CD14-positive monocyte (primary cell): ENCODE data around the gene OR2V1. TPM values are rescaled to one million over a fixed set of nuclear protein-coding genes. Genes with fewer than 3 reads are reported as not detected.

Experiments
- DNase-seq, 3 donors: peaks; one replicate each; pipeline ENCODE4 v3.0.0-alpha.2; 2011 to 2022
- H2AFZ ChIP-seq: 2 replicates; pipeline ENCODE4 v1.6.0; 2012; ENCODE audit warnings: mild to moderate bottlenecking, low read depth, low read length, inconsistent platforms; ENCODE audit not compliant: insufficient read depth, poor library complexity, severe bottlenecking
- H3K27ac ChIP-seq, 2 donors: 1 replicate in 1 of 2; 2 replicates in 1 of 2; pipeline ENCODE4 v1.5.1; 2012 to 2013; ENCODE audit warnings: low read length in 2 of 2, control low read depth in 1 of 2, inconsistent platforms in 1 of 2, low read depth in 1 of 2, mild to moderate bottlenecking in 1 of 2
- H3K27me3 ChIP-seq, 2 donors: one replicate each; pipeline versions ENCODE4 v1.6.0 to v1.6.1; 2011 to 2013; ENCODE audit warnings: low read length in 2 of 2; ENCODE audit not compliant: control insufficient read depth in 2 of 2, insufficient read depth in 2 of 2
- H3K36me3 ChIP-seq, 2 donors: replicated peaks in 1 of 2; 1 replicate in 1 of 2; 2 replicates in 1 of 2; pipeline versions ENCODE4 v1.5.1 to v1.6.1; 2012 to 2013; ENCODE audit warnings: low read length in 2 of 2, control low read depth in 1 of 2, inconsistent platforms in 1 of 2, mild to moderate bottlenecking in 1 of 2; ENCODE audit not compliant: insufficient read depth in 2 of 2, control insufficient read depth in 1 of 2
- H3K4me1 ChIP-seq, 2 donors: 1 replicate in 1 of 2; 2 replicates in 1 of 2; pipeline versions ENCODE4 v1.5.1 to v1.6.1; 2012 to 2013; ENCODE audit warnings: low read length in 2 of 2, control low read depth in 1 of 2, inconsistent platforms in 1 of 2, mild to moderate bottlenecking in 1 of 2, moderate library complexity in 1 of 2; ENCODE audit not compliant: insufficient read depth in 2 of 2, control insufficient read depth in 1 of 2
- H3K4me2 ChIP-seq: replicated peaks from 2 replicates; pipeline ENCODE3; 2012; ENCODE audit warnings: low read length, moderate library complexity, mild to moderate bottlenecking; ENCODE audit not compliant: poor library complexity, severe bottlenecking; ENCODE audit errors: extremely low read depth
- H3K4me3 ChIP-seq, 3 experiments: fragments of 200-600 bp in 1 of 3; sonication (generic) in 1 of 3; replicated peaks in 1 of 3; 1 replicate in 2 of 3; 2 replicates in 1 of 3; pipeline ENCODE4 v1.5.1; 2011 to 2013; ENCODE audit warnings: low read length in 3 of 3, mild to moderate bottlenecking in 3 of 3, control low read depth in 2 of 3, low read depth in 2 of 3, inconsistent platforms in 1 of 3, moderate library complexity in 1 of 3
- H3K79me2 ChIP-seq: 2 replicates; pipeline ENCODE4 v1.6.0; 2012; ENCODE audit warnings: mild to moderate bottlenecking, control low read depth, inconsistent platforms, low read length, moderate library complexity; ENCODE audit not compliant: insufficient read depth
- H3K9ac ChIP-seq: 2 replicates; pipeline ENCODE4 v1.6.0; 2017; ENCODE audit warnings: low read length, mild to moderate bottlenecking; ENCODE audit not compliant: insufficient read depth, poor library complexity, severe bottlenecking
- H3K9me3 ChIP-seq, 2 donors: replicated peaks in 1 of 2; 1 replicate in 1 of 2; 2 replicates in 1 of 2; pipeline versions ENCODE4 v1.5.1 to v1.6.1; 2012 to 2013; ENCODE audit warnings: low read length in 2 of 2, control low read depth in 1 of 2; ENCODE audit not compliant: control insufficient read depth in 1 of 2, insufficient read depth in 1 of 2
- H4K20me1 ChIP-seq: 2 replicates; pipeline ENCODE4 v1.6.0; 2012; ENCODE audit warnings: mild to moderate bottlenecking, low read length, control low read depth, moderate library complexity; ENCODE audit not compliant: insufficient read depth
- H3K27ac Mint-ChIP-seq, 7 donors: one replicate each; pipeline ENCODE4 v1.8.0; 2020; ENCODE audit warnings: mild to moderate bottlenecking in 7 of 7, mixed read lengths in 7 of 7, moderate library complexity in 6 of 7, inconsistent platforms in 2 of 7
- H3K27me3 Mint-ChIP-seq, 3 donors: one replicate each; pipeline ENCODE4 v1.8.0; 2021 to 2022; ENCODE audit warnings: low read depth in 3 of 3, mild to moderate bottlenecking in 3 of 3, mixed read lengths in 3 of 3, moderate library complexity in 3 of 3, inconsistent platforms in 1 of 3
- H3K36me3 Mint-ChIP-seq, 2 donors: one replicate each; pipeline ENCODE4 v1.8.0; 2020; ENCODE audit warnings: mixed read lengths in 2 of 2, inconsistent platforms in 1 of 2, mild to moderate bottlenecking in 1 of 2
- H3K4me1 Mint-ChIP-seq: one replicate; pipeline ENCODE4 v1.8.0; 2020; ENCODE audit warnings: mild to moderate bottlenecking, mixed read lengths
- H3K4me3 Mint-ChIP-seq, 2 donors: one replicate each; pipeline ENCODE4 v1.8.0; 2020; ENCODE audit warnings: mild to moderate bottlenecking in 2 of 2, mixed read lengths in 2 of 2, moderate library complexity in 1 of 2
- H3K9me3 Mint-ChIP-seq, 7 donors: one replicate each; pipeline ENCODE4 v1.8.0; 2020 to 2022; ENCODE audit warnings: mixed read lengths in 7 of 7, mild to moderate bottlenecking in 6 of 7, moderate library complexity in 6 of 7, inconsistent platforms in 2 of 7
- WGBS: methylation state at CpG from one replicate; pipeline ENCODE4 v1.1.5; 2013; ENCODE audit warnings: missing lambda C conversion rate; ENCODE audit not compliant: insufficient coverage; 5-methylcytosine and 5-hydroxymethylcytosine counted together
- intact Hi-C, 2 donors: fragments of 100-400 bp; cut with micrococcal nuclease; formaldehyde crosslinking; loops; one replicate each; pipeline versions ENCODE4 v1.15.0 to v1.15.1; 2023
- polyA plus RNA-seq, 3 donors: library from polyadenylated mRNA; depleted of rRNA in 1 of 3; unstranded in 2 of 3; stranded (reverse) in 1 of 3; fragments of 300-500 nt in 2 of 3; fragments of >200 nt in 1 of 3; fragmentation: Illumina TruSeq in 2 of 3; gene quantifications; 1 replicate in 2 of 3; 2 replicates in 1 of 3; pipeline ENCODE4 v1.2.3, GENCODE V29; 2012 to 2021
- TF ChIP-seq, protein P1 (sequence below): fragments of 200-600 bp; IDR thresholded peaks from one replicate; pipeline ENCODE4 v1.8.0; 2022; ENCODE audit warnings: antibody characterized with exemption, mild to moderate bottlenecking

OR2V1 gene
- polyA plus RNA-seq, 3 donors = not detected

DNA sequence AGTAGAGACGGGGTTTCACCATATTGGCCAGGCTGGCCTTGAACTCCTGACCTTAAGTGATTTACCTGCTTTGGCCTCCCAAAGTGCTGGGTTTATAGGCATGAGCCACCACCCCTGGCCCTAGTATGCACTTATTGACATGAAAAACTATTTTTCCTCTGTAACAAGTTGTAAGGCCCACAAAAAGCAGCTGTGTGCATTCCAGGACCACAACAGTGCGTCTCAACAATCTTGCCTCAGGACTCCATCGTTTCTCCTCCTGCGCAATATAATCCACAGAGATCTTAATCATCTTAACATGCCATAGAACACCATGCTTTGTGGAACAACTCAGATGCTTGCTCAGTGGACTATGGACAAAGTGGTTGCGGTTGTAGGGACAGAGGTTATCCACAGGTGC lies 10.2 kb downstream of the OR2V1 start:
- H3K27me3 Mint-ChIP-seq = peaks cover 28 to 55% (median 50%) of the 10 kb centered on the region in 3 donors
- no peaks in the 10 kb centered on the region for H3K36me3 Mint-ChIP-seq
- Histone ChIP-seq H3K9ac (no peak overlapping the region), H3K79me2 (no peaks in the 10 kb centered on the region), H3K27ac (no peak overlapping the region), H3K27me3 (peaks cover 10 to 36% of the 10 kb centered on the region in 2 donors), H3K4me3 (no peak overlapping the region), H3K9me3 (peaks cover 0 to 8% of the 10 kb centered on the region in 2 donors), H3K4me1 (peaks cover 9 to 11% of the 10 kb centered on the region in 2 donors), H4K20me1 (no peaks in the 10 kb centered on the region), H3K4me2 (no peak overlapping the region), H2AFZ (no peak overlapping the region), H3K36me3 (no peaks in the 10 kb centered on the region)
- DNase-seq = no peak
- peaks cover 0 to 21% (median 6%) of the 10 kb centered on the region in 7 donors for H3K9me3 Mint-ChIP-seq
- TF ChIP-seq, protein P1, sequence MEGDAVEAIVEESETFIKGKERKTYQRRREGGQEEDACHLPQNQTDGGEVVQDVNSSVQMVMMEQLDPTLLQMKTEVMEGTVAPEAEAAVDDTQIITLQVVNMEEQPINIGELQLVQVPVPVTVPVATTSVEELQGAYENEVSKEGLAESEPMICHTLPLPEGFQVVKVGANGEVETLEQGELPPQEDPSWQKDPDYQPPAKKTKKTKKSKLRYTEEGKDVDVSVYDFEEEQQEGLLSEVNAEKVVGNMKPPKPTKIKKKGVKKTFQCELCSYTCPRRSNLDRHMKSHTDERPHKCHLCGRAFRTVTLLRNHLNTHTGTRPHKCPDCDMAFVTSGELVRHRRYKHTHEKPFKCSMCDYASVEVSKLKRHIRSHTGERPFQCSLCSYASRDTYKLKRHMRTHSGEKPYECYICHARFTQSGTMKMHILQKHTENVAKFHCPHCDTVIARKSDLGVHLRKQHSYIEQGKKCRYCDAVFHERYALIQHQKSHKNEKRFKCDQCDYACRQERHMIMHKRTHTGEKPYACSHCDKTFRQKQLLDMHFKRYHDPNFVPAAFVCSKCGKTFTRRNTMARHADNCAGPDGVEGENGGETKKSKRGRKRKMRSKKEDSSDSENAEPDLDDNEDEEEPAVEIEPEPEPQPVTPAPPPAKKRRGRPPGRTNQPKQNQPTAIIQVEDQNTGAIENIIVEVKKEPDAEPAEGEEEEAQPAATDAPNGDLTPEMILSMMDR = no peak
- intact Hi-C loops = no loop called here
- H3K4me1 Mint-ChIP-seq = peaks cover 4% of the 10 kb centered on the region
- H3K4me3 Mint-ChIP-seq = peak overlapping the region in 1 of 2 donors; percentile 19
- H3K27ac Mint-ChIP-seq = no peak overlapping the region
- WGBS = 78% methylated on average over 2 of the region's 5 CpGs

DNA sequence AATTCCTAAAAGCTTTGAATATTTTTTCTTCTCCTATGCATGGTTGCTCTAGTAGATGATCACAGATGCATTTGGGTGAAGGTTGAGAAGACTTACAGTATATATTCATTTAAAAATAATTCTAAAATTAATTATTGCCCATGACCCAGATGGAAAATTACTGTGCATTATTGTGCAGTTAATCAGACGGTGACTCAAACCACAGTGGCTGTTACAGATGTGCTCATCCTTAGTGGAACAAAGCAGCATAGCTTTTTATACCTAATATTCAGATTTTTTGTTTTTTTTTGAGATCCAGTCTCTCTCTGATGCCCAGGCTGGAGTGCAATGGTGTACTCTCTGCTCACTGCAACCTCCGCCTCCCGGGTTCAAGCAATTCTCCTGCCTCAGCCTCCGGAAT lies 10.7 kb downstream of the OR2V1 start:
- H3K36me3 ChIP-seq = no peaks in the 10 kb centered on the region
- no peak overlapping the region for H3K4me3 ChIP-seq
- WGBS = 100% methylated on average over 2 of the region's 4 CpGs
- H3K9ac ChIP-seq = no peak overlapping the region
- peaks cover 32 to 58% (median 55%) of the 10 kb centered on the region in 3 donors for H3K27me3 Mint-ChIP-seq
- H3K9me3 Mint-ChIP-seq = peaks cover 0 to 19% (median 6%) of the 10 kb centered on the region in 7 donors
- H3K4me2 ChIP-seq = no peak overlapping the region
- intact Hi-C loops = no loop called here
- H3K79me2 ChIP-seq = no peaks in the 10 kb centered on the region
- peaks cover 9 to 11% of the 10 kb centered on the region in 2 donors for H3K4me1 ChIP-seq
- H2AFZ ChIP-seq = no peak overlapping the region
- no peak overlapping the region for H3K27ac Mint-ChIP-seq
- no peak overlapping the region for H3K27ac ChIP-seq
- H3K36me3 Mint-ChIP-seq = peaks cover 0 to 1% of the 10 kb centered on the region in 2 donors
- H4K20me1 ChIP-seq = no peaks in the 10 kb centered on the region
- no peak for DNase-seq
- TF ChIP-seq, protein P1 = no peak
- peaks cover 13 to 40% of the 10 kb centered on the region in 2 donors for H3K27me3 ChIP-seq
- no peak overlapping the region for H3K4me3 Mint-ChIP-seq
- H3K9me3 ChIP-seq = peaks cover 3 to 8% of the 10 kb centered on the region in 2 donors
- peaks cover 4% of the 10 kb centered on the region for H3K4me1 Mint-ChIP-seq
